Frontal cortex (tissue), 4 donors: ENCODE data around the gene RETREG1. TPM values are rescaled to one million over a fixed set of nuclear protein-coding genes. Genes with fewer than 3 reads are reported as not detected.
A peak's percentile ranks its signal among the peaks of the same experiment; 100 is the strongest.

Experiments used
- DNase-seq, 2 donors: peaks; one replicate each; pipeline ENCODE4 v3.0.0; 2012; ENCODE audit warnings: low spot score in 2 of 2
- FAIRE-seq: peaks from 2 replicates; lab custom pipeline; 2012; peaks lifted over from hg19 to GRCh38; lab: Jason Lieb, UNC
- total RNA-seq: library from RNA; depleted of rRNA; stranded (reverse); fragments of >200 nt; gene quantifications from one replicate; pipeline ENCODE4 v1.2.3, GENCODE V29; 2014
- donor health status: control.
- donor health status: control.
- donor health status: control.

The RETREG1 gene
- total RNA-seq, 1 donor from 2014 or later = 73.0 TPM

DNA sequence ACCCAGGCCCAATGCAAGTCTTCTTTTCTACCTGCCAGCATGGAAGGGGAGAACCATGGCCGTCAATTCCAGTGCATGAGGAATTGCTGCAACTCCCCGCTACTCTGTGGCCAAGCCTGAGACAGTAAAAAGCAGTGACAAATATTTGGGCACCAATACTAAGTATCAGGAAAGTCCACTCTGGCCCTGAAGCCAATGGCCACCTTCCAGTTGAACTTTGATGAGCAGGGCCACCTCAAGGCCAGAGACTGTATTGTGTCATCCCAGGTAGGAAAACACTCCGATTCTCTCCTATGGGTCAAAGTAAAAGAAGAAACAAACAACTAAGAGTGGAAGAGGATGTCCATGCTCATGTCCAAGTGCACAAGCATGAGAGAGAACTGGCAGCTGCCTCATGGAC, 27.1 kb downstream of the RETREG1 start:
- no peak for FAIRE-seq

DNA sequence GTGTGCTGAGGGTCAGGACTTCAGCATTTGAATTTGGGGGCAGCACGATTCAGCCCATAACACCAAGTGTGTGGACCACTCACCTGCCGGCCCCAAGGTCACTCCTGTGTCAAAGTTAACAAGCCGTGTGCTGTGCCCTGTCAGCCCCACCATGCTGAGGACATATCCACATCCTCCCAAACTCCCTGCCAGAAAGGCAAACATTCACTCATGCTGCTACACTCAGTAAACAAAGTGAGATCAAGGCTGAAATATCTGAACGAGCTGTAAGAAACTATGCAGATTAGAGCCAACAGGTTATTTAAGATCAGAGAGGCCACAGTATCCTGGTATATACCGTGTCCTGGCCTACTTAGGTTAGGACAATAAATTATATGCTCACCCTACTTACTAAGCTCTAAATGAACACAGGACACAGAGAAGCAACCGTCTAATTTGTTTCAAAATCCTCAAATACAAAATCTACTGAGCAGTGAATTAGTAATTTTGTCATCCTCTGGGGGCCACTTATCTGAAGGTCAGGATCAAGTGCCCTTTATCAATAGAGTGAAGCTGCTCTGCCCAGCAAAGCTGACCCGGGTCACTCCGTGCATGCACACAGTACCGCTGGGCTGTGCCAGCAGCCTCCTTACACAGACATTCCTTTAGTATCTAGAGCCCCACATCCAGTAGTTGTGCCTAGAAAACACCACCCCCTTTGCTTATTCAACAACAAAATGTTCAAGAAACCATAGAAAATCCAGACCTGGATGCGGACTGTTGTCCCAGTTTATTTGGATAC, 28.2 kb downstream of the RETREG1 start:
- DNase-seq = no peak
- FAIRE-seq = no peak

More for the DNA sequence above, 27.1 kb downstream of the RETREG1 start:
- no peak for DNase-seq

DNA sequence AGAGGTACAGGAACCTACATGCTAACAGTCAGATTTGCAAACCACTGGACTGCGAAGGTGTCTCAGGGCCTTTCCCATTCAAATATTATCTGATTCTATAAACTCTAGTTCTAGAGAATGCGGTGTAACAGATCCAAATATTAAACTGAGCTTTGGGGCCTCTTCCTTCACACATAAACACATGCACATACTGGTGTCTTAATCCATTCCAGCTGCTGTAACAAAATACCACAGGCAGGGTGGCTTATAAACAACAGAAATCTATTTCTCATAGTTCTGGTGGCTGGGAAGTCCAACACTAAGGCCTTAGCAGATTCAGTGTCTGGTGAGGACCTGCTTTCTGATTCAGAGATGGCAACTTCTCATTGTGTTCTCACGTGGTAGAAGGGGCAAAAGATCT, 30.2 kb downstream of the RETREG1 start:
- DNase-seq (no peak), FAIRE-seq (no peak)

DNA sequence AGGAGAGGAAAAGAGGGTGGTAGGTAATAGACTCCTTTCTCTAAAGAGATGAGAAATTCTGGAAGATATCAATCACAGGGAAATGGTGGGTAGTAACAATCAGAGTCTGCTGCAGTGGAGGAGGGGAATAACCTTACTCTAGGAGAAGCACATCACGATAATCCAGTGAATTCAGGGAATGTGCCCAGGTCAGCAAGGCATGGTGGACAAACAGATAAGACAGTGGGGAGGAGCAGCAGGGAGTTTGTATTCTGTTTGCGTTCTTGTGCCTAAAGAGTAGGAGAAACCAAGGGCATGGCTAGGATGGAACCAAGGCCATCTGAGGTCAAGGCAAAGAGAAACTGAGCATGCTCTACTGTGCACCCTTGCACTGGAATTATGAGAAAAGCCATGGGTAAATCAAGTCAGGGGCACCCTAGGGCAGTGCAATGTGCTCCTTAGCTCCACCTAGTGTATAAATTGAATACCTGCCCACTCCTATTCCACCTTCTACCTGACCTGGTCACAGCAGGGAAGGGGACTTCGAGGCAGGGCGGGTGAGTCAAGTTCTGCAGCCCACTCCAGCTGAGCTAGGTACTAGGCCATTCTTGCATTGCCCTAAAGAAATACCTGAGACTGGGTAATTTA, 31.6 kb downstream of the RETREG1 start:
- no peak for FAIRE-seq

DNA sequence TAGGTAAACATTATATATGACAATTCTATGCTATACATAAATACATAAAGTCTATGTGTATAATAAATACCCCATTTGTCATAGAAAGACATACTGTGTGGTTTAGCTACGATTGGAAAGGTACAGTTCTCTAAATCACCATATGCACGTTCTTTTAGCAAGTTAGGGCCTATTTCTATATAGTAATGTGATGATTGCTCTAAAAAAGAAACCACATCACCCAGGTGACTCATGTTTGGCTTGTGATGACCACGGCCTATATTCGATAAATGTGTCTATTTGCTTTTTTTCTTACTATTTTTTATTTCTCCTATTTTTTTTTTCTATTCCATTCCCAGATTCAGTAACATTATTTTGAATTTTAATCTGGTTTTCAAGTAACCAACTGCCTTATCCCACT, 34.7 kb downstream of the RETREG1 start:
- FAIRE-seq (no peak), DNase-seq (no peak)

More for the DNA sequence above, 31.6 kb downstream of the RETREG1 start:
- DNase-seq = no peak

DNA sequence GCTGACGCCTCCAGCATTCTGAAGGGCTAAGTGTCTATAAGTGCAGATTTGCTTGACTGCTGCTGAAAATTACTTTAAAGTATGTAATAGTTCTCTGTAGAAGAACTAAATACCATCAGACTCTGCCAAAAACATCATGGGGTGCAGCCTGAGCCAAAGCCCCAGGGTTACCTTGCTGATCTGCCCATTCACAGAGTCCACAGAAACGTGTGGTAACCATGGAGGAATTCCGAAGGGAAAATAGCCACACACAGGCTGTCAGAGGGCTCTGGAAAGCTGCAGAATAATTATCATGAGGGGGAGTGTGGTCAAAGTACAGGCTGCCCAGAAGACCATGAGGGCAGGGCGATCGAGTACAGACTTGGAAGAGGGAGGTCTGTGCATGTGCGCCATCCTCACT, 36.4 kb downstream of the RETREG1 start:
- FAIRE-seq = no peak
- DNase-seq = no peak

DNA sequence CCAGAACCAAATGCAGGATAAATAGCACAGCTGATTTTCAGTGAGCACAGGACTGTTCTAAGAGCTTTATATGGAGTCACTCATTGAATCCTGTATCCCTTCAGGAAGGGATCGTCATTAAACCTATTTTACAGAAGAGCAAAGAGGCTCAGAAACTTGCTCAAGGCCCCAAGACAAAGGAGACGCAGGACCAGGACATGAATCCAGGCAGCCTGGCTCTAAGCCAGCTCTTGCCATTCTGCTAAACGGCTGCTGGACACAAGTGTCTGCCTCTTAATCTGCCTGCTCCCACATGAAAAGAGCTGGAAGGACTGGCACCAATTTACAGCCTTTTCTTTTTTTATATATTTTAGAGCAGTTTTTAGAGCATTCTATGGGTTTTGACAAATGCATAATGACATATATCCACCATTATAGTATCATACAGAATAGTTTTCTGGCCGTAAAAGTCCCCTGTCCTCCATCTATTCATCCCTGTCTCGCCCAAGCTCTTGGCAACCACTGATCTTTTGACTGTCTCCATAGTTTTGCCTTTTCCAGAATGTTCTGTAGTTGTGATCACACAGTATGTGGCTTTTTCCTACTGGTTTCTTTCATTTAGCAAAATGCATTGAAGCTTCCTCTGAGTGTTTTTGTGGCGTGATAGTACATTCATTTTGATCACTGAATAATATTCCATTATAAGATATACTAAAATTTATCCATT, 37.5 kb downstream of the RETREG1 start:
- DNase-seq = no peak

DNA sequence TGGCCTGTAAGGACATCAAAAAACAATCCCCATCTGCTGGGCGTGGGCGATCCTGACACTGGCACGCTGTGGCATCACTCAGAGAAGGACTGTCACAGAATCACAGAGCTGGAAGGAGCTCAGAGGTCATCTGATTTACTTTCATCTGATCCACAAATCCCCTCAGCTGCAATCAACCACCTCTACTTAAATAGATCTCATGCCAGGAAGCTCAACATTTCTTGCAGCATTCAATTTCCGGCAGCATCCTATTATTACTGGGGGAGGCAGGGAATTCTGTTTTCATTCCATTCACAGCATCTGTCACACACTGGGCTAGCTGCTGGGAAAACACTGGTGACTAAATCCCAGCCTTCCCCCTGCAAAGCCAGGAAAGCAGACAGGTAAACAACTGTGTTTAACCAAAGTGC, 38.3 kb downstream of the RETREG1 start:
- no peak for FAIRE-seq
- no peak for DNase-seq

More for the DNA sequence above, 37.5 kb downstream of the RETREG1 start:
- no peak for FAIRE-seq

DNA sequence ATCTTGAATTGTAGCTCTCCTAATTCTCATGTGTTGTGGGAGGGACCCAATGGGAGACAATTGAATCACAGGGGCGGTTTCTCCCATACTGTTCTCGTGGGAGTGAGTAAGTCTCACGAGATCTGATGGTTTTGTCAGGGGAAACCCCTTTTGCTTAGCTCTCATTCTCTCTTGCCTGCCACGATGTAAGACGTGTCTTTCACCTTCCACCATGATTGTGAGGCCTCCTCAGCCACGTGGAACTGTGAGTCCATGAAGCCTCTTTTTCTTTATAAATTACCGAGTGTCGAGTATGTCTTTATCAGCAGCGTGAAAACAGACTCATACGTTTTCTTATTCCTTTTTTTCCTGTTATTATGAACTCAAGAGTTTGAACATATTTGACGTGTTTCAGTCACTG, 39.1 kb downstream of the RETREG1 start:
- FAIRE-seq = no peak

DNA sequence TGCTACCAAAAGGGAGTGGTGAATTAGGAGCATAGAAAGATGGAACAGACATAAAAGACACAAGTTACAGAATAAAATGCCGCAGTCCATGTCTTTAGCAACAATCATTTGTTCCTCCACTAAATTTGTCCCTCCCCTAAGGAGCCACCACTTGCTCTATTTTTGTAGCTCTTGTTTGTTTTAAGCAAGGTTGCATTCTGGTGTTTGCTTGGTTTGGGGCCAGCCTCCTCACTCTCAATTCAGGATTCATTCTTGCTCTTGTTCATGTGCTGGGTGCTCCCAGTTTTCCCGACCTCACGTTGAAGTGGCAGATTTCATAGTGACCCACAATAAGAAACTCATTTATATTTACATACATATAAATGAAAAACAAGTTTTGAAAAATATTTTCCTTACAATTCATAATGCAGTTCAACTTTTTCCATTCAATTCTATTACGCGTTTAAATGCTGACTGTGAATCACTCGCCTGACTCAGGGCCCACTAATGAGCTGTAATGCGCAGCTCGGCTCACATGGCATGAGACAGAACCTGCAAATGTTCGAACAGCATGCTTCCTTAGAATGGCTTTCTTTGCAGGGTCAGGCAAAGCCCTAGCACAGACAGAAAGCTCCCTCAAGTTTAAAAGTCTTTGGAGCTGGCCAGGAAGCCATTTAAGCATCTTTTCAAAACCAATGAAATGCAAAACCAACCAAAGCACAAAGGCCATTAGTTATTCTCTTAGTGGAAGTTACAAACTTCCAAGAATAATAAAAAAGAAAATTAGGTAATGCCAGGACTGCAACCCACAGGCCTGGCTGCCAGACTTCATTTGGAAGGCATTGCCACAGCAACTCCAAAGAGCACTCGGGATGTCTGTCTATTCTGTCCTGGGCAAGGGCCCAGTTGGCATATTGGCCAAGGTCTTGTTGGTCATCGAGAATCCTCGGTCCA, 41.7 kb downstream of the RETREG1 start:
- no peak for DNase-seq
- FAIRE-seq = no peak

More for the DNA sequence above, 39.1 kb downstream of the RETREG1 start:
- no peak for DNase-seq

DNA sequence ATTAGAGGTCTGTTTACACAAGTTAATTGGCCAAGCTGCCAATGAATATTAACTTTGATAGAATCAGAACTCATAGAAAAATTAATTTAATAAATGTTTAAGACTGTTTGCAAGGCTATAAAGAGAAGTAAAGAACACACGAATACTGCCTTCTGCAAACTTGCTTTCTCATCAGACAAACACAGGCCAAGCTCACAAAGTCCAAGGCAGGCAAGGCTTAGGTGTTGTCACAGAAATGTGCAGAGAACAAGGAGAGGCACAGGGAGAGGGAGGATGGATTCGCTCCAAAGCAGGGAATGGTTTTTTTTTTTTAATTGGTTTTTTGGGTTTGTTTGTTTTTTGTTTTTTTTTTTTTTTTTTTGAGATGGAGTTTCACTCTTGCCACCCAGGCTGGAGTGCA, 43.4 kb downstream of the RETREG1 start:
- no peak for DNase-seq
- FAIRE-seq = no peak

DNA sequence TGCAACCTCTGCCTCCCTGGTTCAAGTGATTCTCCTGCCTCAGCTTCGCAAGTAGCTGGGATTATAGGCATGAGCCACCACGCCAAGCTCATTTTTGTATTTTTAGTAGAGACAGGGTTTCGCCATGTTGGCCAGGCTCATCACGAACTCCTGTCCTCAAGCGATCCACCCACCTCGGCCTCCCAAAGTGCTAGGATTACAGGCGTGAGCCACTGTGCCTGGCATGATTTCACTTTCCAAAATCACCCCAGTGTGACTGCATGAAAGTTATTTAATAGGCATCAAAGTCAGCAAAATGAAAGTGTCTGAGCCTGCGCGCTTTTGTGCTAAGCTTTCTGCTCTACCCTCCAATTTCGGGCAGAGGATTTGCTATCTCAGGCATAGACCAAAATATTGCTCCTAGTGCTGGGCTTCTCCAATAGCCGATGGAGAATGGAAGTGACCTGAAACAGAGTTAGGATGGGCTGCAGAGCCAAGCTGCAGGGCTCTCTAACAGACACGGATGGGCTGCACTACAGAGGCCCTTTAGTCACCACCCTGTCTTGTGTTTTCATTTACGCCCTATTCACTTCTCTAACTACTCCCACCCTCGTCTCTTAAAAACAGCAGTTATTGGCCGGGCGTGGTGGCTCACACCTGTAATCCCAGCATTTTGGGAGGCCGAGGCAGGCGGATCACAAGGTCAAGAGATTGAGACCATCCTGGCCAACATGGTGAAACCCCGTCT, 44.3 kb downstream of the RETREG1 start:
- no peak for FAIRE-seq

DNA sequence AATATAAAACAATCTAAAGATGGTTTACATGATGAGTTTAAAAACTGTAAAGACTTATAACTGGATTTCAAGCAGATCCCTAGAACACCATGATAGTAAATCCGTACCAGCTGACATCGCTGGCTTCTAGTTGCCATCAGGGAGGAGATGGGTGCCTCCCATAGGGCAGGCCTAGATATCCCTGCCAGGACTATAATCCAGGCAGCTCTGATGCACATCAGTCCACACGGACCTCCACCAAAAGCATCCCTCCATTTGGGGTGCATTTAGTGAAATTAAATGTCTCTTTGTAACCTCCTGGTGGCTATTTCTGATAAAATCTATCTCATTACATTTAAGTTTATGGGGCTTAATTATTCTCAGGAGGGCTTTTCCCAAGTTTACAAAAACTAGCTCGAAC, 45.8 kb downstream of the RETREG1 start:
- DNase-seq = no peak
- no peak for FAIRE-seq

More for the DNA sequence above, 44.3 kb downstream of the RETREG1 start:
- DNase-seq = no peak

DNA sequence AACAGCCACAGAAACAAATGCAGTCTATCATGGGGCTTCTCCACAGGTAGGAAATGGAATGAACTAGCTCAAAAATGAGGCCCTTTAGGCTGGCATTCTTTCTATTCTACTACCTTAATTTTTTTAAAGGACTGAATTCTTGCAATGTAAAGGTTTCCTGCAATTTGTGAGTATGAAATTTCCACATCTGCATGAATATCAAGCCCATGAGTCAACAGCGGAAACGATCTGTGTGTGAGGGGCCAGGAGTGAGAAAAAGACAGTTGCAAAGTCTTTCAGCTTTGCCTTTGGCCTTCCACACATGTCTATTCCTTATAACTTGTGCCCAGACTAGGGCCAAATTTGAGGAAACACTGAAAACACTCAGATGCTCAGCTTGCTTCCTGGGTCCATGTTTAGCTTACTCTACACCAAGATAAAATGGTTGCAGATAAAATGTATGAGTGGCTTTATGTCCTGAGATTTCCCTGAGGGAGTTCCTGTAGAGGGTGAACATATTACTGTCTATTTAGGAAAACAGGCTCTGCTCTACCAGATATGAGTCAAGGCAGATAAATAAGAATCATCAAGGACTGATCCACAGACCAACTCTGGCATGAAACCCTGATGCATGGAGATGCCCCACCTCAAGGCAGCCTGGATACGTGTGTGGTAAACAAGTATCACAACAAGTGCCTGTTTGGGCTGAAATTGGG, 46.5 kb downstream of the RETREG1 start:
- FAIRE-seq = no peak
- no peak for DNase-seq

DNA sequence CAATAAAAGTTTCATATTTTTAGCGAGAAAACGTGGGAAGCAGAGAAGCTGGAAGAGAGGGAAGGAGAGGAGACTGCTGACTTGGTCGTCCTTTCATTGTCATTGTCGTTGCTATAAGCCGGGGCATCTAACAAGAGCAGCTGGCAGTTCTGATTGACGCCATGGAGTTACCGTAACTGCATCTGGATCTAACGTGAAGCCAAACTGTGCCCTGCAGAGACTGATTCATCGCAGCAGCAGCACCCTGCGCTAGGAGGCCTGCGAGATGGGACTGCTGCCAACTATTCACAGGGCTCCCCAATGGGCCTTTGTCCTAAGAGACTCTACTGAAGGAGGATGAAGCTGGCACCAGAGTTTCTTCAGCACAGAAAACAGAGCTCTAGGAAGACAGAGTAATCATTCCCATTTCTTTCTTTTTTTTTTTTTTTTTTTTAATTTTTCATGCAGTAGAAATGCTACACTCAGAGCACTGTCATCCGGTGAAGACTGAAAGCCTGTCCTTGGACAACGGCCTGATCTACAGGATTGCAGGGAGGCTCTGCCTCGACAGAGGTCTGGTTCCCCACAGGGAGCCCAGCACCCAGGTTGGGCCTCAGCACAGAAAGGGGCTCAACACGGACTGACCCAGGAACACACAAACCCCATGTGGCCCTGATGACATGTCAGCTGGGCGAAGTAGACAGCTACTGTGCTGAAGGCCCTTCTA, 47.8 kb downstream of the RETREG1 start:
- FAIRE-seq (peak; percentile 47), DNase-seq (peak; percentile 20 to 51)

DNA sequence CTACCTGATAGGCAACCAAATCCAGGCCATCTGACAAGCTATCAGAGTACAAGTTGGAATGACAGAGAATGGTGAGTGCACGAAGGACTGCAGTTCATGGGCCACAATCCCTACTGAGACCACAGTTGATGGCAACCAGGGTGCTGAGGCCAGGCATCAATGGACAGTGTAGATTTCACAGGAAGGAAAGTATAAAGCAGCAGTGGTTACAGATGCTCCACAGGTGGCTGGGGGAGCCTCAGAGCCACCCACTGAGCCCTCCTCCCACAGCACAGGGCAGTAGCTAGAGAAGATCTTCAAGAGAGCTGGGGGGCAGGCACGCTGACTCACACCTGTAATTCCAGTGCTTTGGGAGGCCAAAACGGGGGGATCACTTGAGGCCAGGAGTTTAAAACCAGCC, 49.4 kb downstream of the RETREG1 start:
- DNase-seq (no peak), FAIRE-seq (no peak)

DNA sequence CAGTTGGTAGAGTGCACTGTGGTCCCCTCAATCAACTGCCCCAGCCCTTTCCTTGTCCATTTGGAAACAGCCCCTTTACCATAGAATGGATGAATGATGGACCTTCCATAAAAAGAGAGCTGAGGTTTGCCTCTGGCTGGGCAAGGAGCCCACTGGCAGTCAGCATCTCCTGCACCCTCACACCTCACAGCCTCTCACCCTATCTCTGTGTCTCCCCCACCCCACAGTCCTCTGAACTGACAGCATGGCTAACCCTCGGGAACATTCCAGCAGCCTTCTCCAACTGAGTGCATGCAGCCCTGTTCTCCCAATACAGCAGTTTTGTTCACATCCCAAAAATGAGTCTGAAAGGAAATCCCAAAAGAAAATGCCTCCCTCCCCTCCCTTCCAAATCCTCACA, 51.7 kb downstream of the RETREG1 start:
- FAIRE-seq = no peak
- DNase-seq = no peak

DNA sequence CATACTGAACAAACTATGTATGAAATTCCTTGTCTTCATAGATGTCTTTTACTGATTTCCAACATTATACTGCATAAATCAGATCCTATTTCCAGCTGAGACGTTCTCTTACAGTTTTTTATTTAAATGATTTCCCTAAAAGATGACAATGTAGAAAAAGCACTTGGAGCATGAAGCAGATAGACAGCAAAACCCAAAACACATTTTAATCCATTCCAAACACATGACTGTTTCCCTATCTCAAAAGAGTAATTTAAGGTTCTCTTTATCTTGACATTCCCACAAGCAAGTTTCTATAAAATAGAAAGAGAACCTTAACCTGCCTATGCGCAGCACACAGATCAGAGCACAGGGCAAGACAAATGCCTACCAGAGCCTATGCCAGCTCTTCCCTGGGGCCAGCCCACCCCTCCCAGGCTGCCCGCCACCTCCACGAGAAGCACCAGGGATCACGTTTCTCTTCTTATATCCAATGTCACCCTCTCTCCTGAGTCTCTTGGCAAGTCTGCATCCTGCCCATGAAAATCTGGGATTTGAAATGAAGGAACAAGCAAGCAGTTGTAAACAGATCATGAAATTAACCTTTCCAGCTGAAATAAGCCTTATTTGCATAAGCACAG, 52.4 kb downstream of the RETREG1 start:
- FAIRE-seq (no peak), DNase-seq (no peak)
